ENCODE data around the gene SPEF1. TPM values are rescaled to one million over a fixed set of nuclear protein-coding genes. Genes with fewer than 3 reads are reported as not detected.
"Not testable (repeated sequence)": the region's sequence is repeated elsewhere in the genome, so short reads cannot be mapped to it uniquely, and the experiment has no call there.

Gene SPEF1
- total RNA-seq, 2 donors from 2014 or later: not detected

GRCh38 chr20:3794701-3795420 is 13.6 kb upstream of the SPEF1 start:
- DNase-seq: no peak
- Histone ChIP-seq H3K9ac (ENCODE audit: low read depth in 2 of 2, low read length in 2 of 2) (peak overlapping the region; percentile 71 to 72), H3K4me3 (peak overlapping the region; percentile 84), H3K27me3 (no peaks in the 10 kb centered on the region), H3K36me3 (no peaks in the 10 kb centered on the region), H3K4me1 (peaks cover 16% of the 10 kb centered on the region), H3K27ac (peak overlapping the region; percentile 98), H3K9me3 (no peaks in the 10 kb centered on the region)
- intact Hi-C loops (cut with DNase I): no loop called here
- TF ChIP-seq, protein P1, sequence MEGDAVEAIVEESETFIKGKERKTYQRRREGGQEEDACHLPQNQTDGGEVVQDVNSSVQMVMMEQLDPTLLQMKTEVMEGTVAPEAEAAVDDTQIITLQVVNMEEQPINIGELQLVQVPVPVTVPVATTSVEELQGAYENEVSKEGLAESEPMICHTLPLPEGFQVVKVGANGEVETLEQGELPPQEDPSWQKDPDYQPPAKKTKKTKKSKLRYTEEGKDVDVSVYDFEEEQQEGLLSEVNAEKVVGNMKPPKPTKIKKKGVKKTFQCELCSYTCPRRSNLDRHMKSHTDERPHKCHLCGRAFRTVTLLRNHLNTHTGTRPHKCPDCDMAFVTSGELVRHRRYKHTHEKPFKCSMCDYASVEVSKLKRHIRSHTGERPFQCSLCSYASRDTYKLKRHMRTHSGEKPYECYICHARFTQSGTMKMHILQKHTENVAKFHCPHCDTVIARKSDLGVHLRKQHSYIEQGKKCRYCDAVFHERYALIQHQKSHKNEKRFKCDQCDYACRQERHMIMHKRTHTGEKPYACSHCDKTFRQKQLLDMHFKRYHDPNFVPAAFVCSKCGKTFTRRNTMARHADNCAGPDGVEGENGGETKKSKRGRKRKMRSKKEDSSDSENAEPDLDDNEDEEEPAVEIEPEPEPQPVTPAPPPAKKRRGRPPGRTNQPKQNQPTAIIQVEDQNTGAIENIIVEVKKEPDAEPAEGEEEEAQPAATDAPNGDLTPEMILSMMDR (IDR thresholded peaks at IDR 0.05): no peak

- DNase-seq; H3K36me3 ChIP-seq; H3K27me3 ChIP-seq; intact Hi-C loops (cut with DNase I); H3K9ac ChIP-seq (ENCODE audit: low read depth in 2 of 2, low read length in 2 of 2); H3K27ac ChIP-seq; H3K4me3 ChIP-seq; H3K9me3 ChIP-seq: not testable (repeated sequence)
- H3K4me1 ChIP-seq: peaks cover 14% of the 10 kb centered on the region
Measured at GRCh38 chr20:3794168-3794567, 12.9 kb upstream of the SPEF1 start.

DNA sequence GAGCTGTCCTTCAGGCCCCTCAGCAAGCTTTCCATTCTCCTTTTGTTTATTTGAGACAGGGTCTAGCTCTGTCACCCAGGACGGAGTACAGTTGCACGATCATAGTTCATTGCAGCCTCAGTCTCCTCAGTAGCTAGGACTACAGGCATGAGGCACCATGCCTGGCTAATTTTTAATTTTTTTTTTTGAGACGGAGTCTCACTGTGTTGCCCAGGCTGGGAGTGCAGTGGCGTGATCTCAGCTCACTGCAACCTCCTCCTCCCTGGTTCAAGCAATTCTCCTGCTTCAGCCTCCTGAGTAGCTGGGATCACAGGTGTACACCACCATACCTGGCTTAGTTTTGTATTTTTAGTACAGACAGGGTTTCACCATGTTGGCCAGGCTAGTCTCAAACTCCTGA is 8.0 kb upstream of the SPEF1 start:
- DNase-seq, H3K27ac ChIP-seq, H3K4me3 ChIP-seq, H3K9me3 ChIP-seq, H3K27me3 ChIP-seq, H3K36me3 ChIP-seq: not testable (repeated sequence)
- intact Hi-C loops (cut with DNase I): loop anchor here (2.0 to 5.0 kb wide), 2 partner anchors 28 to 63 kb away; no protein-coding TSS in a partner anchor
- Histone ChIP-seq H3K9ac (ENCODE audit: low read depth in 2 of 2, low read length in 2 of 2) (peak overlapping the region; percentile 8 to 46), H3K4me1 (peaks cover 20% of the 10 kb centered on the region)

DNA sequence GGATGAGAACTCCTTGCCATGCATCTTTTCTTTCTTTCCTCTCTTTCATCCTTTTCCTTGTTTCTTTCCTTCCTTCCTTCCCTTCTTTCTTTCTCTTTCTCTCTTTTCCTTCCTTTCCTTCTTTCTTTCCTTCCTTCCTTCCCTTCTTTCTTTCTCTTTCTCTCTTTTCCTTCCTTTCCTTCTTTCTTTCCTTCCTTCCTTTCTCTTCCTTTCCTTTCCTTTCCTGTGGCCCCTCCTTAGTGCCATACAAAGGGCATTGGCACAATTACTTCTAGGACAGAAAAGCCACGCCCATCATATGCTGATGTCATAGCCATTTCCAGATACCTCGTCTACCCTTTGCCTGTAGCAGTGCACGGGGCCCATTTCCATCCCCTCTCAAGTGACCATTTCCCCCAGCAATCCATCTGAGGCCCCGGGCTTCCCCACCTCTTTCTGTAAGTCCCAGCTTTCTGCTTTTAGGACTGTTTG is 7.5 kb upstream of the SPEF1 start:
- H3K4me3 ChIP-seq: no peak overlapping the region
- no peak overlapping the region for H3K27ac ChIP-seq
- TF ChIP-seq, protein P1 (IDR thresholded peaks at IDR 0.05): no peak
- intact Hi-C loops (cut with DNase I): loop anchor here (2.0 to 5.0 kb wide), 2 partner anchors 28 to 64 kb away; no protein-coding TSS in a partner anchor
- peak overlapping the region; percentile 8 to 46 for H3K9ac ChIP-seq (ENCODE audit: low read depth in 2 of 2, low read length in 2 of 2)
- H3K4me1 ChIP-seq: peaks cover 20% of the 10 kb centered on the region
- H3K36me3 ChIP-seq: no peaks in the 10 kb centered on the region
- H3K27me3 ChIP-seq: no peaks in the 10 kb centered on the region
- peak; percentile 74 for DNase-seq
- no peaks in the 10 kb centered on the region for H3K9me3 ChIP-seq

GRCh38 chr20:3787324-3788014 is 6.2 kb upstream of the SPEF1 start:
- Histone ChIP-seq H3K27ac (no peak overlapping the region), H3K9me3 (no peaks in the 10 kb centered on the region), H3K4me3 (no peak overlapping the region), H3K9ac (ENCODE audit: low read depth in 2 of 2, low read length in 2 of 2) (peak overlapping the region in 1 of 2 donors; percentile 26), H3K4me1 (peaks cover 20% of the 10 kb centered on the region), H3K27me3 (no peaks in the 10 kb centered on the region), H3K36me3 (no peaks in the 10 kb centered on the region)
- TF ChIP-seq, protein P1 (IDR thresholded peaks at IDR 0.05): no peak
- no peak for DNase-seq
- intact Hi-C loops (cut with DNase I): loop anchor here (2.0 to 5.0 kb wide), 2 partner anchors 29 to 65 kb away; no protein-coding TSS in a partner anchor

- Histone ChIP-seq H3K27ac (peak within 1 kb of the TSS; percentile 38), H3K36me3 (no peaks in the 10 kb centered on the region), H3K4me1 (peaks cover 20% of the 10 kb centered on the region), H3K4me3 (peak within 1 kb of the TSS; percentile 55), H3K9me3 (no peaks in the 10 kb centered on the region), H3K27me3 (no peaks in the 10 kb centered on the region), H3K9ac (ENCODE audit: low read depth in 2 of 2, low read length in 2 of 2) (peak within 1 kb of the TSS; percentile 79 to 83)
- TF ChIP-seq, protein P1 (IDR thresholded peaks at IDR 0.05): peak; percentile 67
- intact Hi-C loops (cut with DNase I): loop anchor here (5.0 kb wide), 1 partner anchor 66 kb away; no protein-coding TSS in a partner anchor
- DNase-seq: peak; percentile 94
Measured at GRCh38 chr20:3786665-3787323, 5.5 kb upstream of the SPEF1 start, which contains the start of gene CENPB. CENPB (minus strand) TSS chr20:3786740; CDS start chr20:3786483, 257 bp downstream.

Data from colonic mucosa (tissue), 4 donors.